ENCODE results near the gene GOLT1A.

DNA sequence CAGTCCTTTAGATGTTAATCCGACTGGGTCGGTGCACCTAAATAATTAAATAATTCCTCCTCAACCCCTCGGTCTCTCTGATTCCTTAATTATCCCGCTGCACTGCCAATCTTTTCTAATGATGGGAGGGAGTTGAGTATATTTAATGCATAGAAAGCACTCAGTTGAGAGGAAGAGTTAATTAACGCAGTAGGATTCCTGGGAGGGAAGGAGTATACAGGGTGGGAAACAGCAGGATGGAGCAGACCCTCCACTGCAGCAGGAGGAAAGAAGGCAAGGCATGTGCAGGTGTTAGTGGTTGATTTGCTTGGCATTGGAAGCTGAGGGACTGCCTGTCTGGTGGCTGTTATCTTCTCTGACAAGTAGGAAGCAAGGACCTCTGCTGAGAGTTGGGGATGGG lies 37.7 kb downstream of the GOLT1A start:
- TF ChIP-seq, protein P1, sequence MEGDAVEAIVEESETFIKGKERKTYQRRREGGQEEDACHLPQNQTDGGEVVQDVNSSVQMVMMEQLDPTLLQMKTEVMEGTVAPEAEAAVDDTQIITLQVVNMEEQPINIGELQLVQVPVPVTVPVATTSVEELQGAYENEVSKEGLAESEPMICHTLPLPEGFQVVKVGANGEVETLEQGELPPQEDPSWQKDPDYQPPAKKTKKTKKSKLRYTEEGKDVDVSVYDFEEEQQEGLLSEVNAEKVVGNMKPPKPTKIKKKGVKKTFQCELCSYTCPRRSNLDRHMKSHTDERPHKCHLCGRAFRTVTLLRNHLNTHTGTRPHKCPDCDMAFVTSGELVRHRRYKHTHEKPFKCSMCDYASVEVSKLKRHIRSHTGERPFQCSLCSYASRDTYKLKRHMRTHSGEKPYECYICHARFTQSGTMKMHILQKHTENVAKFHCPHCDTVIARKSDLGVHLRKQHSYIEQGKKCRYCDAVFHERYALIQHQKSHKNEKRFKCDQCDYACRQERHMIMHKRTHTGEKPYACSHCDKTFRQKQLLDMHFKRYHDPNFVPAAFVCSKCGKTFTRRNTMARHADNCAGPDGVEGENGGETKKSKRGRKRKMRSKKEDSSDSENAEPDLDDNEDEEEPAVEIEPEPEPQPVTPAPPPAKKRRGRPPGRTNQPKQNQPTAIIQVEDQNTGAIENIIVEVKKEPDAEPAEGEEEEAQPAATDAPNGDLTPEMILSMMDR (IDR thresholded peaks at IDR 0.05; ENCODE audit: control extremely low read depth in 1 of 3, insufficient read depth in 1 of 3, low read depth in 1 of 3, low read length in 3 of 3) = no peak
- no peak for TF ChIP-seq EP300 (IDR thresholded peaks at IDR 0.05; ENCODE audit: borderline replicate concordance in 1 of 2, low read depth in 2 of 2, low read length in 2 of 2)
- TF ChIP-seq POLR2AphosphoS5 (IDR thresholded peaks at IDR 0.05; ENCODE audit: low read depth, low read length) = no peak
- TF ChIP-seq SRF (IDR thresholded peaks at IDR 0.05; ENCODE audit: low read depth, low read length) = no peak
- TF ChIP-seq TBP (IDR thresholded peaks at IDR 0.05; ENCODE audit: low read depth, low read length) = no peak
- TF ChIP-seq FOSL1 (IDR thresholded peaks at IDR 0.05; ENCODE audit: insufficient read depth, low read depth, low read length) = no peak
- TF ChIP-seq, protein P2, sequence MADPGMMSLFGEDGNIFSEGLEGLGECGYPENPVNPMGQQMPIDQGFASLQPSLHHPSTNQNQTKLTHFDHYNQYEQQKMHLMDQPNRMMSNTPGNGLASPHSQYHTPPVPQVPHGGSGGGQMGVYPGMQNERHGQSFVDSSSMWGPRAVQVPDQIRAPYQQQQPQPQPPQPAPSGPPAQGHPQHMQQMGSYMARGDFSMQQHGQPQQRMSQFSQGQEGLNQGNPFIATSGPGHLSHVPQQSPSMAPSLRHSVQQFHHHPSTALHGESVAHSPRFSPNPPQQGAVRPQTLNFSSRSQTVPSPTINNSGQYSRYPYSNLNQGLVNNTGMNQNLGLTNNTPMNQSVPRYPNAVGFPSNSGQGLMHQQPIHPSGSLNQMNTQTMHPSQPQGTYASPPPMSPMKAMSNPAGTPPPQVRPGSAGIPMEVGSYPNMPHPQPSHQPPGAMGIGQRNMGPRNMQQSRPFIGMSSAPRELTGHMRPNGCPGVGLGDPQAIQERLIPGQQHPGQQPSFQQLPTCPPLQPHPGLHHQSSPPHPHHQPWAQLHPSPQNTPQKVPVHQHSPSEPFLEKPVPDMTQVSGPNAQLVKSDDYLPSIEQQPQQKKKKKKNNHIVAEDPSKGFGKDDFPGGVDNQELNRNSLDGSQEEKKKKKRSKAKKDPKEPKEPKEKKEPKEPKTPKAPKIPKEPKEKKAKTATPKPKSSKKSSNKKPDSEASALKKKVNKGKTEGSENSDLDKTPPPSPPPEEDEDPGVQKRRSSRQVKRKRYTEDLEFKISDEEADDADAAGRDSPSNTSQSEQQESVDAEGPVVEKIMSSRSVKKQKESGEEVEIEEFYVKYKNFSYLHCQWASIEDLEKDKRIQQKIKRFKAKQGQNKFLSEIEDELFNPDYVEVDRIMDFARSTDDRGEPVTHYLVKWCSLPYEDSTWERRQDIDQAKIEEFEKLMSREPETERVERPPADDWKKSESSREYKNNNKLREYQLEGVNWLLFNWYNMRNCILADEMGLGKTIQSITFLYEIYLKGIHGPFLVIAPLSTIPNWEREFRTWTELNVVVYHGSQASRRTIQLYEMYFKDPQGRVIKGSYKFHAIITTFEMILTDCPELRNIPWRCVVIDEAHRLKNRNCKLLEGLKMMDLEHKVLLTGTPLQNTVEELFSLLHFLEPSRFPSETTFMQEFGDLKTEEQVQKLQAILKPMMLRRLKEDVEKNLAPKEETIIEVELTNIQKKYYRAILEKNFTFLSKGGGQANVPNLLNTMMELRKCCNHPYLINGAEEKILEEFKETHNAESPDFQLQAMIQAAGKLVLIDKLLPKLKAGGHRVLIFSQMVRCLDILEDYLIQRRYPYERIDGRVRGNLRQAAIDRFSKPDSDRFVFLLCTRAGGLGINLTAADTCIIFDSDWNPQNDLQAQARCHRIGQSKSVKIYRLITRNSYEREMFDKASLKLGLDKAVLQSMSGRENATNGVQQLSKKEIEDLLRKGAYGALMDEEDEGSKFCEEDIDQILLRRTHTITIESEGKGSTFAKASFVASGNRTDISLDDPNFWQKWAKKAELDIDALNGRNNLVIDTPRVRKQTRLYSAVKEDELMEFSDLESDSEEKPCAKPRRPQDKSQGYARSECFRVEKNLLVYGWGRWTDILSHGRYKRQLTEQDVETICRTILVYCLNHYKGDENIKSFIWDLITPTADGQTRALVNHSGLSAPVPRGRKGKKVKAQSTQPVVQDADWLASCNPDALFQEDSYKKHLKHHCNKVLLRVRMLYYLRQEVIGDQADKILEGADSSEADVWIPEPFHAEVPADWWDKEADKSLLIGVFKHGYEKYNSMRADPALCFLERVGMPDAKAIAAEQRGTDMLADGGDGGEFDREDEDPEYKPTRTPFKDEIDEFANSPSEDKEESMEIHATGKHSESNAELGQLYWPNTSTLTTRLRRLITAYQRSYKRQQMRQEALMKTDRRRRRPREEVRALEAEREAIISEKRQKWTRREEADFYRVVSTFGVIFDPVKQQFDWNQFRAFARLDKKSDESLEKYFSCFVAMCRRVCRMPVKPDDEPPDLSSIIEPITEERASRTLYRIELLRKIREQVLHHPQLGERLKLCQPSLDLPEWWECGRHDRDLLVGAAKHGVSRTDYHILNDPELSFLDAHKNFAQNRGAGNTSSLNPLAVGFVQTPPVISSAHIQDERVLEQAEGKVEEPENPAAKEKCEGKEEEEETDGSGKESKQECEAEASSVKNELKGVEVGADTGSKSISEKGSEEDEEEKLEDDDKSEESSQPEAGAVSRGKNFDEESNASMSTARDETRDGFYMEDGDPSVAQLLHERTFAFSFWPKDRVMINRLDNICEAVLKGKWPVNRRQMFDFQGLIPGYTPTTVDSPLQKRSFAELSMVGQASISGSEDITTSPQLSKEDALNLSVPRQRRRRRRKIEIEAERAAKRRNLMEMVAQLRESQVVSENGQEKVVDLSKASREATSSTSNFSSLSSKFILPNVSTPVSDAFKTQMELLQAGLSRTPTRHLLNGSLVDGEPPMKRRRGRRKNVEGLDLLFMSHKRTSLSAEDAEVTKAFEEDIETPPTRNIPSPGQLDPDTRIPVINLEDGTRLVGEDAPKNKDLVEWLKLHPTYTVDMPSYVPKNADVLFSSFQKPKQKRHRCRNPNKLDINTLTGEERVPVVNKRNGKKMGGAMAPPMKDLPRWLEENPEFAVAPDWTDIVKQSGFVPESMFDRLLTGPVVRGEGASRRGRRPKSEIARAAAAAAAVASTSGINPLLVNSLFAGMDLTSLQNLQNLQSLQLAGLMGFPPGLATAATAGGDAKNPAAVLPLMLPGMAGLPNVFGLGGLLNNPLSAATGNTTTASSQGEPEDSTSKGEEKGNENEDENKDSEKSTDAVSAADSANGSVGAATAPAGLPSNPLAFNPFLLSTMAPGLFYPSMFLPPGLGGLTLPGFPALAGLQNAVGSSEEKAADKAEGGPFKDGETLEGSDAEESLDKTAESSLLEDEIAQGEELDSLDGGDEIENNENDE (IDR thresholded peaks at IDR 0.05; ENCODE audit: insufficient replicate concordance, low read length) = no peak
- no peak for TF ChIP-seq BRCA1 (IDR thresholded peaks at IDR 0.05; ENCODE audit: low read depth, low read length)
- TF ChIP-seq JUN (IDR thresholded peaks at IDR 0.05; ENCODE audit: low read depth, low read length) = no peak
